WTC11 (cell line): ENCODE measurements around the gene HDGF. TPM values are rescaled to one million over a fixed set of nuclear protein-coding genes. Genes with fewer than 3 reads are reported as not detected.

Experiments used
- ATAC-seq: fragments of 200-7000 bp; cut with Tn5 transposase; 2 replicates; pipeline ENCODE4 v1.10.0; 2021; ENCODE audit warnings: mild to moderate bottlenecking, moderate library complexity
- CTCF ChIA-PET: fragments of 300-600 bp; sonication (Branson Sonifier 250); formaldehyde crosslinking; loops from one replicate; lab custom pipeline; 2021; ENCODE audit warnings: antibody characterized with exemption; lab: Charles Lee
- POLR2A ChIA-PET: fragments of 350-600 bp; sonication (Branson Sonifier 250); formaldehyde crosslinking; loops from one replicate; lab custom pipeline; 2021; ENCODE audit warnings: antibody characterized with exemption; lab: Charles Lee
- DNase-seq: peaks from one replicate; pipeline ENCODE4 v3.0.0; 2021; ENCODE audit warnings: low spot score
- H3K27ac Mint-ChIP-seq: 2 replicates; pipeline ENCODE4 v1.8.0; 2021; ENCODE audit warnings: mixed read lengths
- H3K27me3 Mint-ChIP-seq: 2 replicates; pipeline ENCODE4 v1.8.0; 2021; ENCODE audit warnings: low read depth, mild to moderate bottlenecking, moderate library complexity, mixed read lengths
- H3K36me3 Mint-ChIP-seq: 2 replicates; pipeline ENCODE4 v1.8.0; 2021; ENCODE audit warnings: mixed read lengths
- H3K4me1 Mint-ChIP-seq: 2 replicates; pipeline ENCODE4 v1.8.0; 2022; ENCODE audit warnings: mixed read lengths
- H3K4me3 Mint-ChIP-seq: 2 replicates; pipeline ENCODE4 v1.8.0; 2021; ENCODE audit warnings: mild to moderate bottlenecking, moderate library complexity, mixed read lengths
- H3K9me3 Mint-ChIP-seq: 2 replicates; pipeline ENCODE4 v1.8.0; 2021; ENCODE audit warnings: mixed read lengths
- ELF4 ChIP-seq: sonication (generic); formaldehyde crosslinking; IDR thresholded peaks from 2 replicates; pipeline ENCODE4 v1.8.1; 2022; ENCODE audit warnings: low read depth, mild to moderate bottlenecking, moderate library complexity, missing genetic modification reagents
- FOXJ3 ChIP-seq: sonication (generic); formaldehyde crosslinking; IDR thresholded peaks from 2 replicates; pipeline ENCODE4 v1.9.0; 2021; ENCODE audit warnings: missing genetic modification reagents, mild to moderate bottlenecking, borderline replicate concordance
- GABPB1 ChIP-seq: sonication (generic); formaldehyde crosslinking; IDR thresholded peaks from 2 replicates; pipeline ENCODE4 v1.8.1; 2023; ENCODE audit warnings: mild to moderate bottlenecking, missing genetic modification reagents
- HMGA2 ChIP-seq: fragments of 250-450 bp; sonication (Bioruptor Pico); IDR thresholded peaks from 2 replicates; pipeline ENCODE4 v1.4.0; 2021; ENCODE audit warnings: mild to moderate bottlenecking, moderate library complexity
- JAZF1 ChIP-seq: fragments of 250-450 bp; sonication (Bioruptor Pico); IDR thresholded peaks from 2 replicates; pipeline ENCODE4 v1.9.0; 2021; ENCODE audit warnings: moderate library complexity, mild to moderate bottlenecking, inconsistent platforms
- JUN ChIP-seq: sonication (generic); formaldehyde crosslinking; IDR thresholded peaks from 2 replicates; pipeline ENCODE4 v1.8.0; 2023; ENCODE audit warnings: mild to moderate bottlenecking, missing genetic modification reagents
- NFATC4 ChIP-seq: fragments of 250-450 bp; sonication (Bioruptor Pico); IDR thresholded peaks from 2 replicates; pipeline ENCODE4 v1.9.0; 2021; ENCODE audit warnings: mild to moderate bottlenecking
- NR1H2 ChIP-seq: sonication (generic); formaldehyde crosslinking; IDR thresholded peaks from 2 replicates; pipeline ENCODE4 v1.9.0; 2021; ENCODE audit warnings: mild to moderate bottlenecking, moderate library complexity, missing genetic modification reagents
- SMAD3 ChIP-seq: sonication (generic); formaldehyde crosslinking; IDR thresholded peaks from 2 replicates; pipeline ENCODE4 v1.8.0; 2022; ENCODE audit warnings: missing genetic modification reagents, mild to moderate bottlenecking, borderline replicate concordance
- ZBTB21 ChIP-seq: sonication (generic); formaldehyde crosslinking; IDR thresholded peaks from 2 replicates; pipeline ENCODE4 v1.8.1; 2023; ENCODE audit warnings: mild to moderate bottlenecking, missing genetic modification reagents, borderline replicate concordance
- ZNF121 ChIP-seq: sonication (generic); formaldehyde crosslinking; IDR thresholded peaks from 2 replicates; pipeline ENCODE4 v1.8.0; 2023; ENCODE audit warnings: missing genetic modification reagents
- ZNF138 ChIP-seq: sonication (generic); formaldehyde crosslinking; conservative IDR thresholded peaks from 2 replicates; pipeline ENCODE4 v1.8.1; 2022; ENCODE audit warnings: mild to moderate bottlenecking, moderate library complexity, missing genetic modification reagents
- ZNF416 ChIP-seq: fragments of 250-450 bp; sonication (Bioruptor Pico); IDR thresholded peaks from 2 replicates; pipeline ENCODE4 v1.9.0; 2021; ENCODE audit warnings: mild to moderate bottlenecking, inconsistent platforms
- total RNA-seq: library from RNA; stranded (reverse); gene quantifications from 3 replicates; pipeline ENCODE4 v1.2.3, GENCODE V29; 2021
- TF ChIP-seq, protein P1 (sequence below): fragments of 250-450 bp; sonication (Bioruptor Pico); IDR thresholded peaks from 2 replicates; pipeline ENCODE4 v1.9.0; 2021; ENCODE audit warnings: mild to moderate bottlenecking
- TF ChIP-seq, protein P2 (sequence below): sonication (generic); formaldehyde crosslinking; IDR thresholded peaks from 2 replicates; pipeline ENCODE4 v1.8.1; 2022; ENCODE audit warnings: mild to moderate bottlenecking, moderate library complexity, missing genetic modification reagents
- TF ChIP-seq, protein P3 (sequence below): fragments of 250-450 bp; sonication (Bioruptor Pico); conservative IDR thresholded peaks from 2 replicates; pipeline ENCODE4 v1.9.0; 2021; ENCODE audit warnings: mild to moderate bottlenecking
- TF ChIP-seq, protein P4 (sequence below): sonication (generic); formaldehyde crosslinking; IDR thresholded peaks from 2 replicates; pipeline ENCODE4 v1.8.1; 2022; ENCODE audit warnings: low read depth, missing genetic modification reagents, borderline replicate concordance
- TF ChIP-seq, protein P5 (sequence below): sonication (generic); formaldehyde crosslinking; IDR thresholded peaks from 2 replicates; pipeline ENCODE4 v1.8.1; 2023; ENCODE audit warnings: mild to moderate bottlenecking, moderate library complexity, missing genetic modification reagents
- TF ChIP-seq, protein P6 (sequence below): sonication (generic); formaldehyde crosslinking; IDR thresholded peaks from 2 replicates; pipeline ENCODE4 v1.8.1; 2023; ENCODE audit warnings: mild to moderate bottlenecking, missing genetic modification reagents
- TF ChIP-seq, protein P7 (sequence below): sonication (generic); formaldehyde crosslinking; IDR thresholded peaks from 2 replicates; pipeline ENCODE4 v1.8.1; 2022; ENCODE audit warnings: low read depth, mild to moderate bottlenecking, moderate library complexity, missing genetic modification reagents, borderline replicate concordance
- TF ChIP-seq, protein P8 (sequence below): sonication (generic); formaldehyde crosslinking; conservative IDR thresholded peaks from 2 replicates; pipeline ENCODE4 v1.8.1; 2022; ENCODE audit warnings: mild to moderate bottlenecking, missing genetic modification reagents

HDGF gene
- total RNA-seq, 1 experiment from 2014 or later: 339 TPM

DNA sequence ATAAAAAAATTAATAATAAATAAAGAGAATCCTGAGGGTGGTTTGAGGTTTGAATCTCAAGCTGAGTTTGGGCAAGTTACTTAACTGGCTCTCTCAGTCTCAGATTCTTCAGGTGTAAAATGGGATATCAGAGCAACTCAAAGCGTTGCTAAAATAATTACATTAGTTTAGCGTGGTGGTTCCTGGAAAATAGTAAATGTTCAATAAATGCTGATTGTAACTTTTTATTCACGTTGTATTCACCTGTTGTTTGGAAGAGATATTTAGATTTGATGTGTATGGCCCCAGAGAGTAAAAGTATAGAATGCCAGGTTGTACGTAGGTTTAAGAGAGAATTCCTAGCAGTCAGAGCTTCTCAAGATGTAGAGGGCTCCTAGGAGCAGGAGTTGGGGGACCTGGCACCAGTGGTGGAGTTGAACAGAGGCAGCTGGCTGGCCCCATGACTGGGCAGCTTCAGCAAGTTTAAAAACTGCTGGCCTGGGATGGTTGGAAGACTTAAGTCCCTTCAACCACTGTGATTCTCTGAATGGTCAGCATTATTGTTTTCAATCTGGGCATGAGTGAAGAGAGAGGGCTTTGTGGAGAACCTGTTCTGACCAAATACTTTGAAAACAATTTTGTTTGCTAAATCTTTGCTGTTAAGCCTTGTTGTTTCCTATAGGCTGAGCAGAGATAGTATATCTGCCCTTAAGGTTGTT is 38.3 kb upstream of the HDGF start:
- Mint-ChIP-seq H3K4me3 (no peak overlapping the region), H3K27ac (no peak overlapping the region), H3K36me3 (peaks cover 63% of the 10 kb centered on the region), H3K27me3 (no peaks in the 10 kb centered on the region), H3K4me1 (no peaks in the 10 kb centered on the region), H3K9me3 (no peaks in the 10 kb centered on the region)
- DNase-seq (no peak), ATAC-seq (no peak)
- TF ChIP-seq, protein P1, sequence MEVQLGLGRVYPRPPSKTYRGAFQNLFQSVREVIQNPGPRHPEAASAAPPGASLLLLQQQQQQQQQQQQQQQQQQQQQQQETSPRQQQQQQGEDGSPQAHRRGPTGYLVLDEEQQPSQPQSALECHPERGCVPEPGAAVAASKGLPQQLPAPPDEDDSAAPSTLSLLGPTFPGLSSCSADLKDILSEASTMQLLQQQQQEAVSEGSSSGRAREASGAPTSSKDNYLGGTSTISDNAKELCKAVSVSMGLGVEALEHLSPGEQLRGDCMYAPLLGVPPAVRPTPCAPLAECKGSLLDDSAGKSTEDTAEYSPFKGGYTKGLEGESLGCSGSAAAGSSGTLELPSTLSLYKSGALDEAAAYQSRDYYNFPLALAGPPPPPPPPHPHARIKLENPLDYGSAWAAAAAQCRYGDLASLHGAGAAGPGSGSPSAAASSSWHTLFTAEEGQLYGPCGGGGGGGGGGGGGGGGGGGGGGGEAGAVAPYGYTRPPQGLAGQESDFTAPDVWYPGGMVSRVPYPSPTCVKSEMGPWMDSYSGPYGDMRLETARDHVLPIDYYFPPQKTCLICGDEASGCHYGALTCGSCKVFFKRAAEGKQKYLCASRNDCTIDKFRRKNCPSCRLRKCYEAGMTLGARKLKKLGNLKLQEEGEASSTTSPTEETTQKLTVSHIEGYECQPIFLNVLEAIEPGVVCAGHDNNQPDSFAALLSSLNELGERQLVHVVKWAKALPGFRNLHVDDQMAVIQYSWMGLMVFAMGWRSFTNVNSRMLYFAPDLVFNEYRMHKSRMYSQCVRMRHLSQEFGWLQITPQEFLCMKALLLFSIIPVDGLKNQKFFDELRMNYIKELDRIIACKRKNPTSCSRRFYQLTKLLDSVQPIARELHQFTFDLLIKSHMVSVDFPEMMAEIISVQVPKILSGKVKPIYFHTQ (CRISPR knock-in tag): no peak
- TF ChIP-seq ZNF138 (CRISPR knock-in tag) (no peak), ELF4 (CRISPR knock-in tag) (no peak), NFATC4 (no peak), FOXJ3 (CRISPR knock-in tag) (no peak)
- CTCF ChIA-PET: interaction anchor here (1.3 kb wide), 1 partner anchor 64 kb away, joined by 4 read pairs; no protein-coding TSS in a partner anchor
- POLR2A ChIA-PET: no interaction called here

DNA sequence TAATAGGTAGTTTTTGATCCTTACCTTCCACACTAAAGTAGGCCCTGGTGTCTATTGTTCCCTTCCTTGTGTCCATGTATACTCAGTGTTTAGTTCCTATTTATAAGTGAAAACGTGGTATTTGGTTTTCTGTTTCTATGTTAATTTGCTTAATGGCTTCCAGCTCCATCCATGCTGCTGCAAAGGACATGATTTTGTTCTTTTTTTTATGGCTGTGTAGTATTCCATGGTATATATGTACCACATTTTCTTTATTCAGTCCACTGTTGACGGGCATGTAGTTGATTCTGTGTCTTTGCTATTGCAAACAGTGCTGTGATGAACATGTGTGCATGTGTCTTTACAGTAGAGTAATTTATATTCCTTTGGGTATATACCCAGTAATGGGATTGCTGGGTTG is 36.7 kb upstream of the HDGF start:
- Mint-ChIP-seq H3K27ac (no peak overlapping the region; the same call in 1 of the 2 replicates), H3K36me3 (peaks cover 59% of the 10 kb centered on the region), H3K4me1 (no peaks in the 10 kb centered on the region), H3K9me3 (no peaks in the 10 kb centered on the region), H3K4me3 (no peak overlapping the region), H3K27me3 (no peaks in the 10 kb centered on the region)
- TF ChIP-seq SMAD3 (no peak), ZBTB21 (no peak), ZNF416 (CRISPR knock-in tag) (no peak), HMGA2 (CRISPR knock-in tag) (no peak), JUN (no peak), JAZF1 (CRISPR knock-in tag) (no peak), GABPB1 (CRISPR knock-in tag) (no peak), NR1H2 (CRISPR knock-in tag) (no peak), ZNF121 (CRISPR knock-in tag) (no peak)
- TF ChIP-seq, protein P2, sequence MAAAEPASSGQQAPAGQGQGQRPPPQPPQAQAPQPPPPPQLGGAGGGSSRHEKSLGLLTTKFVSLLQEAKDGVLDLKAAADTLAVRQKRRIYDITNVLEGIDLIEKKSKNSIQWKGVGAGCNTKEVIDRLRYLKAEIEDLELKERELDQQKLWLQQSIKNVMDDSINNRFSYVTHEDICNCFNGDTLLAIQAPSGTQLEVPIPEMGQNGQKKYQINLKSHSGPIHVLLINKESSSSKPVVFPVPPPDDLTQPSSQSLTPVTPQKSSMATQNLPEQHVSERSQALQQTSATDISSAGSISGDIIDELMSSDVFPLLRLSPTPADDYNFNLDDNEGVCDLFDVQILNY: no peak
- TF ChIP-seq, protein P3, sequence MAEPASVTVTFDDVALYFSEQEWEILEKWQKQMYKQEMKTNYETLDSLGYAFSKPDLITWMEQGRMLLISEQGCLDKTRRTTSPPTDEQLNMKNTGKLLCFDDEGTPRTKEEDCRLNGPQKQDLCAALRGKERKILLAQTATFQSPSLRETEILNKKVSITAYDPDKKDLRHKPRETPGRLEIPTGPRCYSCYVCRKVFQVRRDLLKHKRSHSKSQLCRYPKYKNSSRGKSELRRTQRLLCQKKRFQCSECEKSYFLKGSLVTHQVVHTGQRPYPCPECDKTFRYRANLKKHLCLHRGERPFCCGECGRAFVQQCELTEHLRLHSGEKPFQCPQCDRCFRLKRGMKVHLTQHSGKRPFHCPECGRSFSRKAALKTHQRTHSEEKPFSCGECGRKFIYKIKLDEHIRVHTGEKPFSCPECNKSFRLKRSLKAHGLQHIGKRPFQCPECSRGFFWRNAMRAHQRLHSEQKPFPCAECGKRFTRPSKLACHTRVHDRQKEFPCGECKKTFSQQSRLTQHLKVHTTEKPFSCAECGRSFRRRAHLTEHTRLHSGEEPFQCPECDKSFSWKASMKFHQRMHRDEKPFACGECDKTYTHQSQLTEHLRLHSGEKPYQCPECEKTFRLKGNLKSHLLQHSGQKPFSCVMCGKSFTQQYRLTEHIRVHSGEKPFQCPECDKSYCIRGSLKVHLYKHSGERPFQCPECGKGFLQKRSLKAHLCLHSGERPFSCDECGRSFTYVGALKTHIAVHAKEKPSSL (CRISPR knock-in tag): no peak
- TF ChIP-seq, protein P4, sequence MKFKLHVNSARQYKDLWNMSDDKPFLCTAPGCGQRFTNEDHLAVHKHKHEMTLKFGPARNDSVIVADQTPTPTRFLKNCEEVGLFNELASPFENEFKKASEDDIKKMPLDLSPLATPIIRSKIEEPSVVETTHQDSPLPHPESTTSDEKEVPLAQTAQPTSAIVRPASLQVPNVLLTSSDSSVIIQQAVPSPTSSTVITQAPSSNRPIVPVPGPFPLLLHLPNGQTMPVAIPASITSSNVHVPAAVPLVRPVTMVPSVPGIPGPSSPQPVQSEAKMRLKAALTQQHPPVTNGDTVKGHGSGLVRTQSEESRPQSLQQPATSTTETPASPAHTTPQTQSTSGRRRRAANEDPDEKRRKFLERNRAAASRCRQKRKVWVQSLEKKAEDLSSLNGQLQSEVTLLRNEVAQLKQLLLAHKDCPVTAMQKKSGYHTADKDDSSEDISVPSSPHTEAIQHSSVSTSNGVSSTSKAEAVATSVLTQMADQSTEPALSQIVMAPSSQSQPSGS (CRISPR knock-in tag): no peak
- TF ChIP-seq, protein P5, sequence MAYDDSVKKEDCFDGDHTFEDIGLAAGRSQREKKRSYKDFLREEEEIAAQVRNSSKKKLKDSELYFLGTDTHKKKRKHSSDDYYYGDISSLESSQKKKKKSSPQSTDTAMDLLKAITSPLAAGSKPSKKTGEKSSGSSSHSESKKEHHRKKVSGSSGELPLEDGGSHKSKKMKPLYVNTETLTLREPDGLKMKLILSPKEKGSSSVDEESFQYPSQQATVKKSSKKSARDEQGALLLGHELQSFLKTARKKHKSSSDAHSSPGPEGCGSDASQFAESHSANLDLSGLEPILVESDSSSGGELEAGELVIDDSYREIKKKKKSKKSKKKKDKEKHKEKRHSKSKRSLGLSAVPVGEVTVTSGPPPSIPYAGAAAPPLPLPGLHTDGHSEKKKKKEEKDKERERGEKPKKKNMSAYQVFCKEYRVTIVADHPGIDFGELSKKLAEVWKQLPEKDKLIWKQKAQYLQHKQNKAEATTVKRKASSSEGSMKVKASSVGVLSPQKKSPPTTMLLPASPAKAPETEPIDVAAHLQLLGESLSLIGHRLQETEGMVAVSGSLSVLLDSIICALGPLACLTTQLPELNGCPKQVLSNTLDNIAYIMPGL (CRISPR knock-in tag): no peak
- TF ChIP-seq, protein P6, sequence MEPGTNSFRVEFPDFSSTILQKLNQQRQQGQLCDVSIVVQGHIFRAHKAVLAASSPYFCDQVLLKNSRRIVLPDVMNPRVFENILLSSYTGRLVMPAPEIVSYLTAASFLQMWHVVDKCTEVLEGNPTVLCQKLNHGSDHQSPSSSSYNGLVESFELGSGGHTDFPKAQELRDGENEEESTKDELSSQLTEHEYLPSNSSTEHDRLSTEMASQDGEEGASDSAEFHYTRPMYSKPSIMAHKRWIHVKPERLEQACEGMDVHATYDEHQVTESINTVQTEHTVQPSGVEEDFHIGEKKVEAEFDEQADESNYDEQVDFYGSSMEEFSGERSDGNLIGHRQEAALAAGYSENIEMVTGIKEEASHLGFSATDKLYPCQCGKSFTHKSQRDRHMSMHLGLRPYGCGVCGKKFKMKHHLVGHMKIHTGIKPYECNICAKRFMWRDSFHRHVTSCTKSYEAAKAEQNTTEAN (CRISPR knock-in tag): no peak
- TF ChIP-seq, protein P7, sequence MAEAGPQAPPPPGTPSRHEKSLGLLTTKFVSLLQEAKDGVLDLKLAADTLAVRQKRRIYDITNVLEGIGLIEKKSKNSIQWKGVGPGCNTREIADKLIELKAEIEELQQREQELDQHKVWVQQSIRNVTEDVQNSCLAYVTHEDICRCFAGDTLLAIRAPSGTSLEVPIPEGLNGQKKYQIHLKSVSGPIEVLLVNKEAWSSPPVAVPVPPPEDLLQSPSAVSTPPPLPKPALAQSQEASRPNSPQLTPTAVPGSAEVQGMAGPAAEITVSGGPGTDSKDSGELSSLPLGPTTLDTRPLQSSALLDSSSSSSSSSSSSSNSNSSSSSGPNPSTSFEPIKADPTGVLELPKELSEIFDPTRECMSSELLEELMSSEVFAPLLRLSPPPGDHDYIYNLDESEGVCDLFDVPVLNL: no peak
- TF ChIP-seq, protein P8, sequence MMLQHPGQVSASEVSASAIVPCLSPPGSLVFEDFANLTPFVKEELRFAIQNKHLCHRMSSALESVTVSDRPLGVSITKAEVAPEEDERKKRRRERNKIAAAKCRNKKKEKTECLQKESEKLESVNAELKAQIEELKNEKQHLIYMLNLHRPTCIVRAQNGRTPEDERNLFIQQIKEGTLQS (CRISPR knock-in tag): no peak
- no peak for ATAC-seq
- no peak for DNase-seq
- POLR2A ChIA-PET: no interaction called here
- CTCF ChIA-PET: interaction anchor here (0.6 to 1.4 kb wide), 3 partner anchors 62 to 99 kb away, joined by 3 to 6 read pairs (median 5); no protein-coding TSS in a partner anchor
